ENCODE results near the gene SERPINB12. TPM values are rescaled to one million over a fixed set of nuclear protein-coding genes. Genes with fewer than 3 reads are reported as not detected.

SERPINB12 gene
- total RNA-seq = not detected
- long read RNA-seq = 0 reads

DNA sequence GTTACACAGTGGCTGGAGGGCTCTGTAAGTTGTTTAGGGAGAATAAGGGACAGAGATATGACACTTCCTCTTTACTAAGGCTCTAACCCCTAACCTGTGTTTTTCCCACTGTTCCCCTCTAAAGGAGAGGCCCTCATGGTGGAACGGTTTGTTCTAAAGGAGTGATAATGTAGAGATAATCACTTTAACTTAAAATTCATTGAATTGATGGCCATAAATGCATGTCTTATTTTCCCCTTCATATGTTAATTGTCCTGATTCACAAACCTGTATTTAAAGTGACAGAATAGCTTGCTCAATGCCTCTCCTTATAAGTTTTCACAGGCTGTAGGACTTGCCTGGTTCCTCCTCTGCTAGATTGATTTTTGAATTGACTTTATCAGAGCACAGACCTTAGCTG is at the start of gene SERPINB12:
TSS of gene SERPINB12 (plus strand) at position 301 of the 400 bp plus-strand sequence. CDS start 13,791 bp downstream, outside the sequence.
- ATAC-seq = no peak
- intact Hi-C loops (cut with DNase I) = no loop called here
- DNase-seq (ENCODE audit: missing footprints) = no peak

GRCh38 chr18:63492851-63493250 is 49.3 kb upstream of the SERPINB12 start:
- intact Hi-C loops (cut with DNase I) = no loop called here
- DNase-seq (ENCODE audit: missing footprints) (no peak), ATAC-seq (no peak)

DNA sequence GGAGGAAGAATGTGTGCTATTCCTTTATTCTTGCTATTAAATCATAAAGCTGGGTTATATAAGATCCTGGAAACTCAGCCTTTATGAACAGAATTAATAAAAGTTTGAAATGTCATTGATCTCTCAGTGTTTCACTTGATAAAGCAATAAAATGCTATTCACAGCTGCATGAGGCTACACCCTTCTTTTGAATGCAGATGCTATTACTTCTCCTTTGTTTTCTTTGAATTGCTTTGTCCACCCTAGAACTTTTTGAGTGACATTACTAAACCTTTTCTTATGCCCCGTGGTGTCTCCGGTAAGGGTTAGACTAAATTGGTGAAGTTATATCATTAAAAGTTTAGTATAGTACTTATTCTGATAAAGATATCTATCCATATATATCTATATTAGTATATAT is 46.5 kb upstream of the SERPINB12 start:
- intact Hi-C loops (cut with DNase I) = no loop called here
- ATAC-seq = no peak

DNA sequence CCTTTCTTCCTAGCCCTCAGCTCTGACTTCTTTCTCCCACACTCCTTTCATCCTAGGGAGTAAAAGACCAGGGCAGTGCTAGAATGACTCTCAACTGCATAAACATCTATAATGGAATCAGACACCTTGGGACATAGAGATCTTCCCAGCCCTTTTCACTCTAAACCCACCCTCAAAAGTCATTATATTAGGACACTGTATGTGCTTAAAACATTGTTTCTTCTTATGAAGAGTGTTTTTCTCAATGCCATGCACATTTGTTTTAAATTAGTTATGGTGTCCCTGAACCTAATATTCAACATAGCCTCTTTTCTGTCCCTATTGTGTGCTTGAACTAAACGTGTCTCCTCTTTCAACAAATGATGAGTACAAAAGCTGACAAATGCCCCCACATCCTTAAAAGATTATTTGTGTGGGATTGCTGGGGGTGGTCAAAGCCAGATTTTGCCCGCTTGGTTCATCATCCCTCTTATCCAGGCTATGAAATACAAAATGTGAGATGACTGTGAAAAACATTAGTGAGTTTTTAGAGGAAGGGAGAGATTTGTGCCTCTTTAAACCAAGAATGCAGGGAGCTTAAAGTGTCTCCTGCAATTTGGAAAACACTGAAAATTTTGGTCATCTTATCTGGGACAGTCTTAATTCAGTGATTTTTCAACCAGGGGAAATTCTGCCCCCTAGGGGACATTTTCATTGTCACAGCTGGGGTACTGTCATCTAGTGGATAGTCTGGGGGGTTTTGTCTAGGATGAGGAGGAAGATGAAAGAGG is 36.4 kb upstream of the SERPINB12 start:
- intact Hi-C loops (cut with DNase I) = no loop called here
- ATAC-seq = no peak
- no peak for DNase-seq (ENCODE audit: missing footprints)

More for the DNA sequence above, 46.5 kb upstream of the SERPINB12 start:
- no peak for DNase-seq (ENCODE audit: missing footprints)

- intact Hi-C loops (cut with DNase I) = no loop called here
- no peak for DNase-seq (ENCODE audit: missing footprints)
- ATAC-seq = no peak
Measured at GRCh38 chr18:63506336-63506646, 35.9 kb upstream of the SERPINB12 start.

DNA sequence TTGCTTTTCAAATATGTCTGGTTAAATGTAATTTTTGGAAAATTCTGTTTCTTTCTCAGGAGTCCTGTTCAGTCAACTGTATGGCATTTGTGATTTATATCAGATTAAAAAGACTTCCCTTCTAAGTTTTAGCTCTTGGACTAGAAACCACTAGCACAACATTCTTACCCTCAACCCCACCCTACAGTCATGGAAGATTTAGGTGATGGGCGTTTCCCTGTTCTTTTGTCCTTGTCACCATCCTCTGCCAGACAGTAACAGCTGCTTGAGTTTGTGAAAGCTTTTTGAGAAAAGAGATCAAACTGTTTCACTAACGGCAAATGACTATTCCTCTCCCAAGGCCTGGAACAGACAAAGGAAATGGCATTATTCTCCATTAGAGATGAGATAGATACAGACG is 33.6 kb upstream of the SERPINB12 start:
- ATAC-seq (no peak), DNase-seq (ENCODE audit: missing footprints) (no peak)
- intact Hi-C loops (cut with DNase I) = no loop called here

DNA sequence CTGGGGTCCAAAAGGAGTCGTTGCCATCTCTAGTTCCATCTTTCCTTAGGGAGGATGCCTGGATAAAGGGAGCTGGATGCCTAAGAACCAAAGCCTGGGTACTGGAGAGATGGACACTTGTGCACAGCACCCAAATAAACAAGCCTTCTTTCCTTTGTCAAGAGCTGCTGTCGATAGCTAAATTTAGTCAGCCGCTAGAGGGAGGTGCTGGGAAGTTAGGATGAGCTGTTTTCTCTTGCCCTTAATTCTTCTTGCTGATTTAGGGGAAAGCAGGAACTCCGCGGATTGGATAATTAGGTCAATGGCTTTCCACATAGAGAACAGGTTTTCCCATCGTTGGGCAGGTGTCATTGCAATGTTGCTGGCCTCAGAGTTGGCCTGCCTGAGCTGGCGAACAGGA is 30.9 kb upstream of the SERPINB12 start:
- ATAC-seq (no peak), DNase-seq (ENCODE audit: missing footprints) (no peak)
- intact Hi-C loops (cut with DNase I) = loop anchor here (5.0 kb wide), 1 partner anchor 336 kb away; no protein-coding TSS in a partner anchor

GRCh38 chr18:63514326-63514725 is 27.8 kb upstream of the SERPINB12 start:
- ATAC-seq (no peak), DNase-seq (ENCODE audit: missing footprints) (no peak)
- intact Hi-C loops (cut with DNase I) = loop anchor here (5.0 kb wide), 1 partner anchor 333 kb away; no protein-coding TSS in a partner anchor

DNA sequence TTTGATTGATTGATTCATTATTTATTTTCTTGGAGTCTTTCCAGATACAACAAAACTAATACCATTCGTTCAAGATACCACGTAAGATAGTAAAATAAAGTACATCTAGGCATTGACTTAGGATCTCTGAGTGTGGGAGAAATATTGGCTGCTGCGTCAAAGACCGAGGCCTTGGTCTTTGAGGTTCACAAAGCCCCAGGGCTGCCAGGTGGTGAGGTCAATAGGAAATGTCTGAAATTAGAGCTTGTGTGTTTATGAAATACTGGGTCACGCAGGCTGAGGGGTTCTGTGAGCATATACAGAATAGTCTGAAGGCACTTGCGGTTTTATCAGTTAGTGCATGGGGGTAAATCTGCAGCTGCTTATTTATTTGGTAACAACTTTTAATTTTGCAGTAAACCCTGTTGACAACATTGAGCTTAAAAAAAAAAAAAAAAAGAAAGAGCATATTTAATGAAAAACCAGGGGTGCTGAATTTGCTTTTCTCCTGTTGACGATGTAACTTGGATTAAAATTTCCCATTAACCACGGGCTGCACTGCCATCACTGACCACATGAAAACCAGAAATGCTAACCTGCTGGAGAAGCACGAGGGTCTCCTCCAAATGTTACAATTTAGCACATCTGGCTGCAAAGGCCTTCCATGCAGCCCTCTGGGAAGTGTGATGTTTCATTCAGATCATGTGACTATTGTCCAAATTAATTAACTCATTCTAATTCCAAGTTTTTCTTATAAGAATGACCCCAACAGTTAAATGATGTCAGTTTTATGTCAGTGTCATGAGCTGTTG is 27.1 kb upstream of the SERPINB12 start:
- intact Hi-C loops (cut with DNase I) = loop anchor here (5.0 kb wide), 1 partner anchor 332 kb away; no protein-coding TSS in a partner anchor
- ATAC-seq (no peak), DNase-seq (ENCODE audit: missing footprints) (no peak)

- ATAC-seq (no peak), DNase-seq (ENCODE audit: missing footprints) (no peak)
- intact Hi-C loops (cut with DNase I) = no loop called here
Measured at GRCh38 chr18:63515801-63516200, 26.4 kb upstream of the SERPINB12 start.

GRCh38 chr18:63518178-63519012 is 23.8 kb upstream of the SERPINB12 start:
- intact Hi-C loops (cut with DNase I) = loop anchor here (2.0 kb wide), 1 partner anchor 418 kb away; no protein-coding TSS in a partner anchor
- ATAC-seq (no peak), DNase-seq (ENCODE audit: missing footprints) (no peak)

- DNase-seq (ENCODE audit: missing footprints) = no peak
- no peak for ATAC-seq
- intact Hi-C loops (cut with DNase I) = loop anchor here (2.0 kb wide), 1 partner anchor 59 kb away; no protein-coding TSS in a partner anchor
Measured at GRCh38 chr18:63520053-63520685, 22.0 kb upstream of the SERPINB12 start.

- ATAC-seq (no peak), DNase-seq (ENCODE audit: missing footprints) (no peak)
- intact Hi-C loops (cut with DNase I) = no loop called here
Measured at GRCh38 chr18:63523660-63524059, 18.5 kb upstream of the SERPINB12 start.

GRCh38 chr18:63527251-63527650 is 14.9 kb upstream of the SERPINB12 start:
- no peak for ATAC-seq
- intact Hi-C loops (cut with DNase I) = no loop called here

GRCh38 chr18:63528863-63529492 is 13.2 kb upstream of the SERPINB12 start:
- ATAC-seq (no peak), DNase-seq (ENCODE audit: missing footprints) (no peak)
- intact Hi-C loops (cut with DNase I) = no loop called here

More at GRCh38 chr18:63527251-63527650, 14.9 kb upstream of the SERPINB12 start:
- DNase-seq (ENCODE audit: missing footprints) = no peak

- DNase-seq (ENCODE audit: missing footprints) (no peak), ATAC-seq (no peak)
- intact Hi-C loops (cut with DNase I) = no loop called here
Measured at GRCh38 chr18:63532471-63532870, 9.7 kb upstream of the SERPINB12 start.

GRCh38 chr18:63534615-63535014 is 7.6 kb upstream of the SERPINB12 start:
- intact Hi-C loops (cut with DNase I) = no loop called here
- ATAC-seq (no peak), DNase-seq (ENCODE audit: missing footprints) (no peak)

GRCh38 chr18:63539904-63540510 is 2.2 kb upstream of the SERPINB12 start:
- DNase-seq (ENCODE audit: missing footprints) = no peak
- no peak for ATAC-seq
- intact Hi-C loops (cut with DNase I) = no loop called here
